HL-60 (cell line): ENCODE measurements around the gene SP110.

Source experiments
- CTCF ChIP-seq: IDR thresholded peaks from one replicate; pipeline ENCODE4 v1.5.1; 2011; ENCODE audit warnings: low read length, control low read depth, inconsistent platforms; ENCODE audit not compliant: insufficient read depth
- GABPA ChIP-seq: IDR thresholded peaks from 2 replicates; pipeline ENCODE4 v1.6.1; 2012; ENCODE audit warnings: low read depth
- POLR2AphosphoS5 ChIP-seq: IDR thresholded peaks from 2 replicates; pipeline ENCODE4 v1.6.1; 2012; ENCODE audit warnings: low read depth
- REST ChIP-seq: IDR thresholded peaks from 2 replicates; pipeline ENCODE4 v1.6.1; 2012; ENCODE audit warnings: low read depth; ENCODE audit not compliant: insufficient replicate concordance

- TF ChIP-seq CTCF (no peak), POLR2AphosphoS5 (no peak), REST (no peak), GABPA (no peak)
These were observed 34.8 kb downstream of the SP110 start for GRCh38 chr2:230184727-230185578.
